Stimulated activated naive CD4-positive, alpha-beta T cell treated with Interleukin-2 at 50 U/mL for 16 hours (primary cell): ENCODE measurements around the gene HDAC4.

Experiments used
- DNase-seq: peaks from one replicate; lab custom pipeline; 2025; lab: John Stamatoyannopoulos, UW

Gene HDAC4

DNA sequence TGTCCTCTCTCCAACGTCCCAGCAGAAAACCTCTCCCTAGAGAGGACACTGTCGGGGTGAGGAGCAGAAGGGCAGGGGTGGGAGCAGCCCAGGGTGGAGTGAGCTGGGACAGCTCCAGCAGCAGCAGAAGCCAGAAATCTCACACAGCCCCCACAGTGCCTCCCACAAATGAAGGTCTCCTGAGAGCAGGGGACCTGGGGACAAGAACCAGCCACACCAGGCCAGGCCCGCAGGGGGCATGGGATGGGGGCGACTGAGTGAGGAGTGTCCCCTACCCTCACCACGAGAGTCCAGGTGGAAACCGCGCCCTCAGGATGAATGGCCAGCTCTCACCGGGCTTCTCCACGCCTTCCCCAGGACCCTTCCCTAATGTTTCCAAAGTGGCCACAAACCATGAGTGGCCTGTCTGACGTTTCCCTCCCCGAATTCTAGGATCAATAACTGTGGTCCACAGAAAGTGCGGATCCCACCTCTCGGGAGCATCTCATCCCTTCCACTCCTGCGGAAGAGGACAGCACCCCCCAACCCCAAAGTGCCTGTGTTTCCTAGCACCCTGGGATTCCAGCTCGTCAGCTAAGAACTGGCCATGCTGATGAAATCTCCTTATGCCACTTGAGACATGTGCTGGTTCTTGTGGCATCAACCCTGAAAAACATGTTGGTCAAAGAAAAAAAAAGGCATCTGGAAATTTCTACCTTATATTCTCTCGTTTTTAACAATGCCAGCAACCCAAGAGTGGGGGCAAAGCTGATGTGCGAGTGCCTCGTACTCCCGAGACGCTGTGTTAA, 121.1 kb downstream of the HDAC4 start:
- no peak for DNase-seq

DNA sequence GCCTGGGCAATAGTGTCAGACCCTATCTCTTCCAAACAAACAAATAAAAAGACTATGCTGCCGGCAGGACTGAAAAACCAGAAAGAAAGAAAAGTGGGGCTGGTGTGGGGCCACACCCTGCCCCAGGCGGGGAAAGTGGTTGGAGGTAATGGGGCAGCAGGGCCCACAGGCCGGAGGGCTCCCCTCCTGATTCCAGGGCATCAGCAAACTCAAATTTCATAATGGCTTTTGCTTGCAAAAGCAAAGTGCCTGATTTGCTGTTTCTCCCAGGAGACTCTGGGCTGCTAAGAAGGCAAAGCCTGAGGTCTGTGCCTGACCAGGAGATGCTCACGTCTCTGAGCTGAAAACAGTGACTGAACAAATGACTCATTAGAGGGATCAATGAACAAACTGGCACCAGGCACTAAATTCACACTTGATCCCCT, 121.9 kb downstream of the HDAC4 start:
- no peak for DNase-seq

DNA sequence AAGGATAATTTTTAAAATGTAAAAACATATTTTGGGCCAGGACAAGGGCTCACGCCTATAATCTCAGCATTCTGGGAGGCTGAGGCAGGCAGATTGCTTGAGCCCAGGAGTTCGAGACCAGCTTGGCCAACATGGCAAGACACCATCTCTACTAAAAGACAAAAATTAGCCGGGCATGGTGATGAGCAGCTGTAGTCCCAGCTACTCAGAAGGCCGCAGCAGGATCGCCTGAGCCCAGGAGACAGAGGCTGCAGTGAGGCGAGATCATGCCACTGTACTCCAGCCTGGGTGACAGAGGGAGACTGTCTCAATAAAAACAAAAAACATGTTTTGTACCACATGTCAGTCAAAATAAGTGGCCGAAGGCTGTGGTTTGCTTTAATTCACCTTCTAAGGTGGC, 122.5 kb downstream of the HDAC4 start:
- no peak for DNase-seq

DNA sequence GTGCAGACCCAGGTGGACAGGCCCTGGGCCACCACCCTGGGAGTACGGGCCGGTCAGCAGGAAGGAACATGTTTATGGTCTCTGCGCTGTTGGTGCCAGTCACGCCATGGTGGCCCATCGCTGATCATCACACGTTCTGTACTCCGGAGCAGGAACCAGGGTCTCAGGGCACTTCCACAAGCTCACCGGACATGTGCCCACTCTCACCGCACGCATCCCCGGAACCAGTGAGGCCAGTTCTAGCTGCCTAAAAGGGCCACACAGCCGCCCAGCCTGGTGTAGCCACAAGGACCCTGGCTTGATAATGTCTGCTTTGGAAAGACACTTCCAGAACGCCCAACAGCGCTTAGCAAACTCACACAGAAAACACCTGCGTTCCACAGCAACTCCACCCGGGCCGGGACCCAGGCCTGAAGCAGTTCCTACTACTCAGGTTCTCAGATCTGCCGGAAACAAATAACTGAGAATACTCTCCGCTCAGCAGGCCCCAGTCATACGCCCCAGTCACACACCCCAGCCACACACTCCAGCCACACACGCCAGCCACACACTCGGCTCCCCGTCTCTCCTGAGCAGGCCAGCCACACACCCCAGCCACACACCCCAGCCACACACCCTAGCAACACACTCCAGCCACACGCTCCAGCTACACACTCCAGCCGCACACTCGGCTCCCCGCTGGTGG, 123.3 kb downstream of the HDAC4 start:
- DNase-seq, result no peak

DNA sequence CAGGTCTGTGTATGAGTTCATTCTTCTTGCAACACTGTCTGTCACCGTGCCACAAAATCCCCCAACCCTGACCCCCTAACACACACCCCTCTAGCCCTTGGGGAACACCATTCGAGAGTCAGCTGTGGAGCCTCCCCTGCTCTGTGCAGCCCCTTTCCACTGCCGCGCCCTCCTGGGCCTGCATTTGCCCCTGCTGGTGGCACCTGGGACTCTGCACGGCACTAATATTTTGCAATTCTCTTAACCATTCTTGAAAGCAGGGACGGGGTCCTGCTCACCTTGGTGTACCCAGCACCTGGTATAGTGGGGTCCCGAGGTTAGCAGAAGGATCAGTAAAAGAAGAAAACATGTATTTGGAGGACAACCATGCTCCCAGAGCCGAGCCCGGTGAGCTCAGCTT, 124.0 kb downstream of the HDAC4 start:
- no peak for DNase-seq

DNA sequence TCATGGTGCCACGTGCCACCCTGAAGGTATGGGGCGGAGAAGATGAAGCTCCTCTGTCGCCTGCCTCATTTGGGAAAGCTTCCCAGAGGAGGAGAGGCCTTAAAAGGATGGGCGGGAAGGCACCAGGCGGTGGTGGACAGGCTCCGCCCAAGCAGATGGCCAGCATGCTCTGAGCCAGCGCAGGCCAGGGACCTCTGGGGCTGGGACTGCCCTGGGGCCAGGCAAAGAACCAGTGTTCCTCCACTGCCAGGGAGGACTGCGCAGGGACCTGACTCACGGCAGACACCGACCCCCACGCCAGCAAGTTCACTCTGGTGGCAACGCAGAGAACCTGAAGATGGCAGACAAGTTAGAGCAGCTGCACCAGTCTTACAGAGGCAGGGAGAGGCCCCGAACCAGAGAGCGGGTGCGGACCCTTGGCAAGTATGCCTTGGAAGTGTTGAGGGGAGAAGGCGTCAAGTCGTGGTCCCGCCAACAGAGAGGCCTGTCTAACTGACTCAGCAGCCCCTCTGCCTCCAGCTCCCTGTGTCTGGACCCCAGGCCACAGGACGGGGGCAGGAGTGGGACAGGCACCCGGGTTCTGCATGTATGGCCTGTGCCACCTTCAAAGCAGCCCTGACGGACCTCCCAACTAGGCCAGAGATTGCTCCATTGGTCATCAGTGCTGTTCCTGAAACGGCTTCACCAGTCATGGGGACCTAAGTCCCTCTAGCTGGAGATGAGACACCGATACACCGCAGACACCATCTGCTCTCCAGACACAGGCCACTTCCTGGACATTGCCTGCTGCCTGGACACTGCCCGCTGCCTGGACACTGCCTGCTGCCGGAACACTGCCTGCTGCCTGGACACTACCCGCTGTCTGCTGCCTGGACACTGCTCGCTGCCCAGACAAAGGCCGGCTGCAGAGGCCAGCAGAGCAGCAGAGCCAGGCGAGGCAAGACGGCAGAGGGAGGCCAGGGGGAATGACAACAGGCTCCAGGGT, 124.7 kb downstream of the HDAC4 start:
- no peak for DNase-seq

DNA sequence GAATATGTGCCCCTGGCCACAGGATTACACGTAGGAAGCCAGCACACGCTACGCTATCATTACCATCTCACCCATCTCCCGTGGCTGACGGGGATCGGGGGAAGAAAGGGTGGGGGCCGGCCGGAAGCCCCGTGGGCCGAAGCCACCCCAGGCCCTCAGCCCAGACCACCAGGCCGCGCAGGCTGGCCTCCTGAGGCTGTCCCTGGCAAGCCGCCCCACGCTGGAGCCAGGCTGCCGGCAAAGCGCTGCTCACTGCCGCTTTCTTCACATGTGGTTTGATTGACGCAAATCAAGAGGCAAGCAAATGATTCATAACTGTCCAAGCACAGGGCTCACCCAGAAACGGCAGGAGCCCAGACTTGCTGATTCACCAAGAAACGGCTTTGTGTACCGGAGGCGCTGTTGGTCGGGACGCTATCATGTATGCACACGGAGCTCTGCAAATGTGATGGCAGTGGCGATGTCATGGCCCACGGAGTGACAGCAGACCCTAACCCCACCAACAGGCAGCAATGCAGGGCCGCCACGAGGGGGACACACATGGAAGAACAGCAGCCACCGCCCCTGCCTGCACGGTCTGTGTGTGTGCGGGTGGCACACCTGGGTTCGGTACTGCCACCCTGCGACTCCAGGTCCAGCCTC, 125.7 kb downstream of the HDAC4 start:
- peak; percentile 84 for DNase-seq

DNA sequence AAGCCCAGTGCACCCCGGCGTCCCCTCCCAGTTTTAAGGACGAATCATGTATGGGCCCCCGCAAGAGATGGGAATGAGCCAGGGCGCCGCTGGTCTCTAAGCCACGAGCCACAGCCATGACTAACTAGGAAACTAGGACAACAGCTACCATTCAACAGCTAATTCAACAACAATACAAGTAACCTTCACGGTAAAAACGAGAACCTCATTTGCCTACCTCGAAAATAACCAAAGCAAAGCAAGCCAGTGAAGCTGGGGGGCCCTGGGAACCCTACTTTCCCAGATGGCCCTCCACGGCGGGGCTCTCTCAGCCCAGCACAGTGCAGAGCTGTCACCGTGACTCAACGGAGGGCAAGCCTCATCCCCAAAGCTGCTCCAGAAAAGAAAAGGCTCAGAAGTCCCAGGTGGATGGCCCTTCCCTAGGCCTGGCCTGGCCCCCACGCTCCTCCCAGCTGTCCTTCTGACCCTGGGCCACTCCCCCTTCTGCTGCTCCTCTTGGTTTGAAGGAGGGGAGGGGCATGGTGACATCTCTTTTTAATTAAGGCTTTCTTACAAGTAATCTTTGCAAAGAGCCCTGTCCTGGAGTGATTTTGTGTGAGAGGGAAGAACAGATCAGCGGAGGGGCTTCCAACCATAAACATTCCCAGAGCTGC, 126.3 kb downstream of the HDAC4 start:
- peak; percentile 23 for DNase-seq

DNA sequence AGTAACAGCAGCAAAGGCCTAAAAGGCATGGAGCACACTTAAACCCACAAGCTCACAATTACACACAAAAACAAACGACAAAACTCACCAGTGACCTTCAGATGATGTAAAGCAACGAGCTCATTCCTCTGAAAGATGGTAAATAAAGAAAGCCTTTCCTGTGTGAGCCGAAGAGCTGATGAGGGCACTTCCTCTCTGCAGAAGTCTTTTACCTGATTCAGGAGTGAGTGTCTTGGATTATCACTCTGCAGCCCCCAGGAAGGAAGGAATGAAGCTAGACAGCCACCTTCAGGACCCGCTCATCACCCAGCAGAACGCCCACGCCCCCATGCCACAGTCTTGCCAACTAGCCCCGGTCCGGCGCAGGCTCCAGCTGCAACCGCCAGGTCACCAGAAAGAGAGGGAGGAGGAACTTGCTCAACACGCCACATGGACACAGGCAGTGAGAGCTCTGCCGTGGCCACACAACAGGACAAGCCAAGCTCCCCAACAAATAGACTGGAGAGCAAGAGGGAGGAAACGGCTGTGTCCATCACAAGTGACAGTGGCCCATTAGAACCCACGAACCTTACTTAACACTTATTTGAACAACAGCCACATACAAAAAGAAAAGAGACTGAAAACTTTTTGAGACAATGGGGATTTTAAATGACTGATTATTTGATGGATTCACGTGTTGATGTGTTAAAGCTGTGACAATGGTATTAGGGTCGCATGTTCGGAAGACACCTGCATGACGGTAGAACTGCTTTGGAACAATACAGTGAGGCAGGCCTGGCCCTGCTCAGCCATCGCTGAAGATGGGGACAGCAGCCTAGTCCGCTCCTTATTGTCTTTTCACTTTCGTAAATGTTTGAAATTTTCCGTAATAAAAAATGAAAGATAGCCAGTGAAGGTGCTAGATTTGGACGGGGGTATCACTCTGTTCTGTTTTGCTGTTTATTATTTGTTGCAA, 127.3 kb downstream of the HDAC4 start:
- no peak for DNase-seq

DNA sequence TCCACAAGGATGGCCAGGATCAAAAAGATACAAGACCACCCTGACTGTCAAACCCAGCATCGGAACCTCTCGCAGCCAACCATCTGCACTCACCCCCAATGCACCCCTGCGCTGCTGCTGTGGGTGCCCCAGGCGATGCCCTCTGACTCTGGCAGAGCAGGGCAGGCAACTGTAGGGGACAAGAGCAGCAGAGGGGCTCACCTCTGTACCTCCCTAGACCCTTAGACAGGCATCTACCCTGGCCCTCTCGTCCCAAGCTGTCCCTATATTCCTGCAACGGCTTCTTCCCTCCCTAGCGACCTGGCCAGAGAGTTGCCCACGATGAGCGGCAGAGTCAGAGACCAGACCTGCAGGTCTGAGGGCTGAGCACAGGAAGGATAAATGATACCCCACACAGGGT, 128.2 kb downstream of the HDAC4 start:
- no peak for DNase-seq

DNA sequence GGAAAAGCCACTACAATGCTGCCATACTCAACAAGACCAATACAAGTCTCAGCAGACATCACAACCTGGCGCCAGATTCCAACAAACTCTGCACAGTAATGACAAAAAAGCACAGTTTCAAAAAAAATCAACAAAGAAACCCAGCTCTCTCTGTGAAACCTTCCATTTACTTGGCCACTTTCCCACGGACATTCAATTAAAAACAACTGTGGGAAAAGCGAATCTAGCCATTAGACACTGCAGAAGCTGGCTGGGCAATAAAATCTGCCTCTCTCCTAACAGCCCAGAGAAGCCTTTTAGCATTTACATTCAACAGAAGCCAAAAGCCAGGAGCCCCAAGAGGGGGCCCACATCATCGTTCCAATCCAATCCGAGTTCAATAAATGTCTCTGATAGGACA, 128.9 kb downstream of the HDAC4 start:
- no peak for DNase-seq

DNA sequence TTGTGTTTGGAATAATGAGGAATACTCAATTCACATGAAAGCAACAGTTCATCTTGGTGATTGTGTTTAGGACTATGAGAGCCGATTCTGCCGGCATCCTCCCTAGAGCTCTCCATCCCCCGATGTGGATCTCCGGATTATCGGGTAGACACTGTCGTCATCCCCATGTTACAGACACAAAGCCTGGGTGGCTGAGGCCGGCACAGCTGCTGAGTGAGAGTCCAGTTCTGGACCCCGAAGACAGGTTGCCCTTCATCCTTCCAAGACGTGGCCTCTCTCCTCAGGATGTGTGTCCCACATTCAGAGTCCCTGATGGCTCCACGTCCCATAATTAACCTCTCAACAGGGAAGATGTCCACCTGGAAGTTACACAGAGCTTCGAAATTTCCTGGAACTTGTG, 129.3 kb downstream of the HDAC4 start:
- no peak for DNase-seq

DNA sequence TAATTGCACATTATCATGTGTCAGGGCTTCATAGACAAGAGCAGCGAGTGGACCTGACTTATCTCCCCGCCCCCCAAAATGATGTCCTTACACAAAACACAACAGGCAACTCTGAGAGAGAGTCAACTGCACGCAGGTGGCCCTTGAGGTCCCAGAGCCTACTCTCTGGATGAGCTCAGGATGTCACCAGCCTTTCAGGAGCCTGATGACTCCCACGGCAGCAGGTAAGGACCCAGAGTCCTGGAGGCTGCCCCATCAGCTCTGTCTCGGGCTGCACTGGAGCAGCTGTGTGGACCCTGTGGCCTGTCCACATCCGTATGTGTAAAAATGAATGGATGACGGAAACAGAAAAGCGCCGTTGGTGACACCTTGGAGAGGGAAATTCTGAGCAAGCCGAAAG, 130.9 kb downstream of the HDAC4 start:
- no peak for DNase-seq

DNA sequence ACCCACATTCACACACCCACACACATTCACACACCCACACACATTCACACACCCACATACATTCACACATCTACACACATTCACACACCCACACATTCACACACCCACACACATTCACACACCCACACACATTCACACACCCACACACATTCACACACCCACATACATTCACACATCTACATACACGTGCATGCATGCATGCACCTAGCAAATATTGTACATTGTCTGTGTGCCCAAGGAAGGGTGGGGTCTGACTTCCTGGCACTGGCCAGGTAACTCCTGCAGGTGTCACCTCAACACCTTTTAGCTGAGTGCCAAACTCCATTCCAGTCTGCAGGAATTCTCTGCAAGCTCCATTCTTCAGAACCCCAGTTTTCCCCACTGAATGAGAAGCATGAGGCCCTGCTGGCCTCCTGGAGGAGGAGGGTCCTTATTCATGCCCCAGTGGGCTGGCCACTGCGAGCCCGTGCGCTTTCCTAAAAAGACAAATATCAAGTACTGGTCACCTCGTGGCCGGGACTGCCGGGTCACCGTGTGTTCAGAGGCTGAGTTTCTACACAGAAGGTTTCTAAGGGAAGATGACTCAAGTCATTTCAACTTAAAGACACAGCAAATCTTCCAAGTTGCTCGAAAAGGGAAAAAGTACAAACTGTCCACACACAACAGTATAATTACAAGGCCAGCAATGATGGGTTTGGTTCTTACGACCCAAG, 131.5 kb downstream of the HDAC4 start:
- DNase-seq, result no peak

DNA sequence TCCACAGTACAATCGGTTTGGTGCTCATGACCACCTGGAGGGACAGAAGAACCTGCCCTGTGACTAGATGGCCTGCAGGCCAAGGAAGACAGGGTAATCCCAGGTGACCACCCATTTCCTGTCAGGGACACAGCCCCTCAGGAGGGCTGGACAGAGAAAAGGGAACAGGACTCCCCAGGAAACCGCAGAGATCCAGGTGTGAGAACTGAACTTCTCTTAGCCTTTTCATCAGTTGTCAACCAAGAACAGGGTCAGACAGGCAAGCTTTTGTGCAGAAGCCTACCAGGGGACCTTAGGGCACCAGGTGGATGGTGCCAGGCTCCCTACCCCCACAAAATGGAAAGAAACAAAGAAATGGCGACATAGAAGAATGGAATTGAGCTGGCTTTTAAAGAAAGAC, 132.3 kb downstream of the HDAC4 start:
- DNase-seq, result no peak

DNA sequence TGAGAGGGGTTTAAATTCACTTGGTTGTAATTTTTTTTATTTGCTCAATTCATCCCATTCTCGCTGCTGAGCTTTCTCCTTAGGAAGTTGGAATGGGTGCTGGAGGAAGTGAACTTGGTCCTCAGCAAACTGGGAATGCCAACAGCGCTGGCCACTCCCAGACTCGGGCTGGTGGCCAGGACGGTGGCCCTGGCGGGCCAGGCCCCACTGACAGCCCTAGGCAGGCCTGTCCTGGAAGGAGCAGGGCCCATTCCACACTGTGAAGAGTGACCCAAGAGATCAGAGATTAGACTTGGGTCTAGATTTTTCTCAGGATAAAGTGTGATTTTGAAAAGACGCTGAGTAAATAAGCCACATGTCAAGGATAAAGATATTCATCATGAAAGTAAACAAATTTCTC, 132.7 kb downstream of the HDAC4 start:
- no peak for DNase-seq

DNA sequence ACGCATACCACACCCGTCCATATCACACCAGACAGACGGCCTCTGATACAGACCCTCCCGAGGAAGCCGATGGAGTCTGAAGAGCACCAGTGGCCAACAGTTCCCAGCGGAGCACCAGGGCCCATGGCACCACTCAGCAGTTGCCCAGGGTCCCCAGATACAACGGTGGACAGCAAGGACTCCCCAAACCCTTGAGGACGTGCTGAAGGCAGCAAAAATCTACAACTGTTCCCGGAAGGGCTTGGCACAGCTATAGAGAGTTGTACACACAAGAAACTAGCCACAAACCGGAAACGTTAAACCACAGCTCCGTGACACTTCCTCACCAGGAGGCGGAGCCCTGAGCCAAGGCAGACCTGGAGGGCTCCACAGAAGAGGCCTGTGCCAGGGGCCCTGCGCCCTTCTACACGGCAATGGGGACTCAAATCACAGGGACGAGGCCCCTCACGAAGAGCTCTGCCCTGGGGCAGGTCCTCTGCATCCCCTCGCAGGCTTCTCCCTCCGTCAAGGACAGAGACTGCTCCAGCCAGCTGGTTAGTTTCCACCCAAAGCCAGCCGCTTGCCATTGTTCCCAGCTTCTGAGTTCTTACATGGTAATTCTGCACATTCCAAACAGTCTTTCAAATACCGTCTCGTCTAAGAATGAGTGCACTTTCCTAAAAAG, 133.4 kb downstream of the HDAC4 start:
- DNase-seq, result peak; percentile 90

DNA sequence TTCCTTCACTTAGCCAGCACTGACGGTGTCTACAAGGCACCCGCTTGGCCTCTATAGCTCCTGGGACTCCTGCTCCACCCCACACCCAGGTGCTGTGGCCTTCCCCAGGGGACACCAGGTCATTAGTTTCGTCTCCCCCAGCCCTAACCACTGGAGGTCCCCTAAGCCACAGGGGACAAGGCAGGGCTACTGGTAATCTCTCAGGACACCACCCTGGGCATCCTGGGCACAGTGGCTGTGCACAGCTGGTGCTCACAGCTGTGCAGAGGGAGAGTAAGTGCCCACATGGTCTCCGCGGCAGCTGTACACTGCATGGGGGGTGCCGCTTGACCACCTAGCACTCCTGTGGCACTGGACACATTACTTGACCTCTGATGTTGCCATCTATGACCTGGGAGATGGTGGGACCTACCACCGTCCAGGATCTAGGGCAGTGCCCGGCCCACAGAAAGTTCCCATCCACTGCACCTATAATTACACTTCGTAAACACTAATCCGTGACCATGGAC, 134.0 kb downstream of the HDAC4 start:
- no peak for DNase-seq

DNA sequence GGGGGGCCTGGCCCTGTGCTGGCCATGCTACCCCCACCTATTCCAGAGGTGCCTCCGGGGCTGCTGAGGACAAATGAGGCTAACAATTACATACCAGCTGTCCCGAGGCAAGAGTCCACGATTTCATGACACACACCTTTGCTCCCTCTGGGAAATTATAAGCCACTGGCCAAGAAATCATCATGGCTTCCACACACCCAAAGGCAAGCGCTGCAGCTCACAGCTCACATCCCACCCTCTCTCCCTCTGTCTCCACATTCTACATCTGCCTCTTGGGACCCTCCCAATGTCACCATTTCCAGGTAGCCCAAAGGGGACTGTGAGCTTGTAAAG, 134.4 kb downstream of the HDAC4 start:
- no peak for DNase-seq
